ENCODE results near the gene TANK. TPM values are rescaled to one million over a fixed set of nuclear protein-coding genes. Genes with fewer than 3 reads are reported as not detected.

The TANK gene
- total and polyA plus RNA-seq, 2 experiments from 2014 or later = 27.7 to 35.4 TPM

GRCh38 chr2:161164161-161164560 lies 3.9 kb downstream of the TANK start:
- Histone ChIP-seq H3F3A (replicated peaks; ENCODE audit: low read depth) (0 out of 2 replicates have a peak, but pooled peaks cover 5% of the 10 kb centered on the region), H4K20me1 (replicated peaks; ENCODE audit: insufficient read depth) (no peaks in the 10 kb centered on the region), H3K27ac (ENCODE audit: low read depth) (no peak overlapping the region), H3K79me2 (replicated peaks; ENCODE audit: insufficient read depth) (peaks cover 27% of the 10 kb centered on the region), H3K36me3 (ENCODE audit: insufficient read depth) (no peaks in the 10 kb centered on the region), H3K9me2 (ENCODE audit: insufficient read depth) (no peaks in the 10 kb centered on the region), H3K4me1 (ENCODE audit: insufficient read depth) (no peaks in the 10 kb centered on the region; the same call in 1 of the 2 replicates), H3K4me2 (no peak overlapping the region), H3K27me3 (ENCODE audit: insufficient read depth) (no peaks in the 10 kb centered on the region), H2AFZ (no peak overlapping the region), H3K4me3 (no peak overlapping the region)
- DNase-seq (ENCODE audit: low spot score) (no peak), ATAC-seq (no peak)
- Mint-ChIP-seq H3K36me3 (ENCODE audit: low read depth) (peaks cover 8% of the 10 kb centered on the region; the same call in 2 of the 3 replicates), H3K4me1 (peaks cover 12% of the 10 kb centered on the region; the same call in 2 of the 3 replicates), H3K27me3 (ENCODE audit: insufficient read depth, low read depth, poor library complexity) (peaks cover 2% of the 10 kb centered on the region), H3K27ac (no peak overlapping the region), H3K9me3 (no peaks in the 10 kb centered on the region; the same call in 2 of the 3 replicates), H3K4me3 (no peak overlapping the region)
- TF ChIP-seq ETS1 (IDR thresholded peaks at IDR 0.05) (no peak), EZH2phosphoT487 (IDR thresholded peaks at IDR 0.05; ENCODE audit: unreplicated experiment) (no peak), NANOG (IDR thresholded peaks at IDR 0.05; ENCODE audit: borderline replicate concordance) (no peak), CTCF (conservative IDR thresholded peaks at IDR 0.05; ENCODE audit: low read depth in 2 of 2) (no peak), JUNB (IDR thresholded peaks at IDR 0.05; ENCODE audit: unreplicated experiment) (no peak), POLR2AphosphoS5 (IDR thresholded peaks at IDR 0.05; ENCODE audit: low read depth) (no peak)

GRCh38 chr2:161165266-161165665 lies 5.0 kb downstream of the TANK start:
- H3K27ac ChIP-seq (ENCODE audit: low read depth) = no peak overlapping the region
- no peaks in the 10 kb centered on the region for H3K9me2 ChIP-seq (ENCODE audit: insufficient read depth)
- H3K9me3 Mint-ChIP-seq = no peaks in the 10 kb centered on the region; the same call in 2 of the 3 replicates
- no peaks in the 10 kb centered on the region for H4K20me1 ChIP-seq (replicated peaks; ENCODE audit: insufficient read depth)
- H3K4me1 Mint-ChIP-seq = peaks cover 15% of the 10 kb centered on the region; the same call in 2 of the 3 replicates
- 0 out of 2 replicates have a peak, but pooled peaks cover 5% of the 10 kb centered on the region for H3F3A ChIP-seq (replicated peaks; ENCODE audit: low read depth)
- H3K36me3 Mint-ChIP-seq (ENCODE audit: low read depth) = peaks cover 8% of the 10 kb centered on the region; the same call in 2 of the 3 replicates
- no peak overlapping the region for H3K4me2 ChIP-seq
- H3K79me2 ChIP-seq (replicated peaks; ENCODE audit: insufficient read depth) = peaks cover 27% of the 10 kb centered on the region
- ATAC-seq = no peak
- peaks cover 2% of the 10 kb centered on the region for H3K27me3 Mint-ChIP-seq (ENCODE audit: insufficient read depth, low read depth, poor library complexity)
- H3K4me1 ChIP-seq (ENCODE audit: insufficient read depth) = no peaks in the 10 kb centered on the region; the same call in 1 of the 2 replicates
- no peak for TF ChIP-seq ZNF331 (CRISPR knock-in tag; IDR thresholded peaks at IDR 0.05; ENCODE audit: low read depth)
- H3K4me3 ChIP-seq = no peak overlapping the region
- no peak for DNase-seq (ENCODE audit: low spot score)
- H3K27ac Mint-ChIP-seq = no peak overlapping the region
- no peaks in the 10 kb centered on the region for H3K27me3 ChIP-seq (ENCODE audit: insufficient read depth)
- H2AFZ ChIP-seq = no peak overlapping the region
- H3K36me3 ChIP-seq (ENCODE audit: insufficient read depth) = no peaks in the 10 kb centered on the region
- H3K4me3 Mint-ChIP-seq = no peak overlapping the region

GRCh38 chr2:161165811-161166210 lies 5.6 kb downstream of the TANK start:
- no peaks in the 10 kb centered on the region; the same call in 2 of the 3 replicates for H3K9me3 Mint-ChIP-seq
- Histone ChIP-seq H2AFZ (no peak overlapping the region), H3K9me2 (ENCODE audit: insufficient read depth) (no peaks in the 10 kb centered on the region), H3F3A (replicated peaks; ENCODE audit: low read depth) (0 out of 2 replicates have a peak, but pooled peaks cover under 1% of the 10 kb centered on the region), H3K4me3 (no peak overlapping the region), H3K27me3 (ENCODE audit: insufficient read depth) (no peaks in the 10 kb centered on the region), H3K4me2 (no peak overlapping the region), H4K20me1 (replicated peaks; ENCODE audit: insufficient read depth) (no peaks in the 10 kb centered on the region), H3K36me3 (ENCODE audit: insufficient read depth) (no peaks in the 10 kb centered on the region), H3K4me1 (ENCODE audit: insufficient read depth) (peaks cover 4% of the 10 kb centered on the region), H3K79me2 (replicated peaks; ENCODE audit: insufficient read depth) (peaks cover 27% of the 10 kb centered on the region), H3K27ac (ENCODE audit: low read depth) (no peak overlapping the region)
- no peak for ATAC-seq
- peaks cover 20% of the 10 kb centered on the region; the same call in 2 of the 3 replicates for H3K4me1 Mint-ChIP-seq
- H3K4me3 Mint-ChIP-seq = no peak overlapping the region
- peaks cover 2% of the 10 kb centered on the region for H3K27me3 Mint-ChIP-seq (ENCODE audit: insufficient read depth, low read depth, poor library complexity)
- DNase-seq (ENCODE audit: low spot score) = no peak
- H3K36me3 Mint-ChIP-seq (ENCODE audit: low read depth) = peaks cover 8% of the 10 kb centered on the region; the same call in 2 of the 3 replicates
- no peak overlapping the region for H3K27ac Mint-ChIP-seq
- TF ChIP-seq STAT1 (IDR thresholded peaks at IDR 0.05; ENCODE audit: unreplicated experiment) = no peak
